Measurements from ENCODE around the gene SLAMF1.

GRCh38 chr1:160659566-160659965, 12.7 kb upstream of the SLAMF1 start:
- TF ChIP-seq POLR2A (IDR thresholded peaks at IDR 0.05) (no peak), CTCF (IDR thresholded peaks at IDR 0.05) (no peak)

All from thyroid gland (tissue), 4 donors.